Sigmoid colon (tissue), 4 donors: Measurements from ENCODE around the gene DHRS7.

ENCODE experiments used
- POLR2A ChIP-seq, 2 donors: fragments of 450-650 bp; IDR thresholded peaks; one replicate each; pipeline ENCODE4 v1.6.1; 2016; ENCODE audit warnings: antibody characterized with exemption in 2 of 2, mild to moderate bottlenecking in 2 of 2, moderate library complexity in 2 of 2
- POLR2AphosphoS5 ChIP-seq, 4 donors: sonication (generic); formaldehyde crosslinking; IDR thresholded peaks; one replicate each; pipeline ENCODE4 v1.6.1; 2017; ENCODE audit warnings: antibody characterized with exemption in 4 of 4
- TF ChIP-seq, protein P1 (sequence below), 4 experiments: fragments of 450-650 bp in 3 of 4; fragments of 200-600 bp in 1 of 4; IDR thresholded peaks; one replicate each; pipeline ENCODE4 v1.5.1; 2016 to 2019; ENCODE audit warnings: antibody characterized with exemption in 4 of 4, mild to moderate bottlenecking in 3 of 4, moderate library complexity in 2 of 4

DNA sequence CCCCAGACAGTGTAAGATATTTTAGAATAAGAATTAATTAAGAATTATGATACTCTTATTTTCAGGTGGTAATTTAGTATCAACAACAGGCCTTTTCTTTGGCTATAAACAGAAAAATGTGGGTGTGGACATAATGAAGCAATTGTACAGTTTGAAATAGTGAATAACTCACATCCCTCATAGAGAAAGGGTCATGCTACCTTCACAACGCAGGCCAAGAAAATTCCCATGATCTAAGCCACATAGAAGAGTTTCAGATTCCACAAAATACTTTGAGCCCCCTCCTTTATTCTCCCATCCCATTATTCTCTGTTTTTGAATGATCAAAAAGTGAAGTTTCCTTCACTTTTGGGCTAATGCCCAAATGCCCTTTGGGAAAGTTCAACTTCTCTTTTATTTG lies 23.5 kb upstream of the DHRS7 start:
- TF ChIP-seq POLR2AphosphoS5 (IDR thresholded peaks at IDR 0.05) (no peak), POLR2A (IDR thresholded peaks at IDR 0.05) (no peak)
- TF ChIP-seq, protein P1, sequence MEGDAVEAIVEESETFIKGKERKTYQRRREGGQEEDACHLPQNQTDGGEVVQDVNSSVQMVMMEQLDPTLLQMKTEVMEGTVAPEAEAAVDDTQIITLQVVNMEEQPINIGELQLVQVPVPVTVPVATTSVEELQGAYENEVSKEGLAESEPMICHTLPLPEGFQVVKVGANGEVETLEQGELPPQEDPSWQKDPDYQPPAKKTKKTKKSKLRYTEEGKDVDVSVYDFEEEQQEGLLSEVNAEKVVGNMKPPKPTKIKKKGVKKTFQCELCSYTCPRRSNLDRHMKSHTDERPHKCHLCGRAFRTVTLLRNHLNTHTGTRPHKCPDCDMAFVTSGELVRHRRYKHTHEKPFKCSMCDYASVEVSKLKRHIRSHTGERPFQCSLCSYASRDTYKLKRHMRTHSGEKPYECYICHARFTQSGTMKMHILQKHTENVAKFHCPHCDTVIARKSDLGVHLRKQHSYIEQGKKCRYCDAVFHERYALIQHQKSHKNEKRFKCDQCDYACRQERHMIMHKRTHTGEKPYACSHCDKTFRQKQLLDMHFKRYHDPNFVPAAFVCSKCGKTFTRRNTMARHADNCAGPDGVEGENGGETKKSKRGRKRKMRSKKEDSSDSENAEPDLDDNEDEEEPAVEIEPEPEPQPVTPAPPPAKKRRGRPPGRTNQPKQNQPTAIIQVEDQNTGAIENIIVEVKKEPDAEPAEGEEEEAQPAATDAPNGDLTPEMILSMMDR (IDR thresholded peaks at IDR 0.05), result no peak
